GM21367 (cell line): ENCODE results near the gene BLACAT1.

ENCODE experiments used
- ATAC-seq: cut with Tn5 transposase; IDR thresholded peaks from one replicate; pipeline ENCODE4 v1.9.1; 2021; ENCODE audit not compliant: unreplicated experiment

BLACAT1 gene

GRCh38 chr1:205456868-205457745 is 1.3 kb upstream of the BLACAT1 start:
- no peak for ATAC-seq

GRCh38 chr1:205456383-205456867 is 580 bp upstream of the BLACAT1 start:
- ATAC-seq = no peak

- no peak for ATAC-seq
Measured at GRCh38 chr1:205454903-205455335, 926 bp downstream of the BLACAT1 start.

GRCh38 chr1:205453466-205453865 is 2.4 kb downstream of the BLACAT1 start:
- ATAC-seq = no peak

GRCh38 chr1:205452933-205453332 is 2.9 kb downstream of the BLACAT1 start:
- no peak for ATAC-seq

- no peak for ATAC-seq
Measured at GRCh38 chr1:205452364-205452763, 3.5 kb downstream of the BLACAT1 start.

- ATAC-seq = no peak
Measured at GRCh38 chr1:205451759-205452164, 4.1 kb downstream of the BLACAT1 start.

- ATAC-seq = no peak
Measured at GRCh38 chr1:205451202-205451601, 4.6 kb downstream of the BLACAT1 start.

- no peak for ATAC-seq
Measured at GRCh38 chr1:205450448-205450847, 5.4 kb downstream of the BLACAT1 start.

GRCh38 chr1:205449750-205450443 is 5.9 kb downstream of the BLACAT1 start:
- no peak for ATAC-seq

GRCh38 chr1:205449254-205449749 is 6.5 kb downstream of the BLACAT1 start:
- no peak for ATAC-seq

- no peak for ATAC-seq
Measured at GRCh38 chr1:205448540-205449253, 7.1 kb downstream of the BLACAT1 start.

GRCh38 chr1:205447457-205448341 is 8.1 kb downstream of the BLACAT1 start:
- ATAC-seq = no peak

GRCh38 chr1:205446828-205447227 is 9.0 kb downstream of the BLACAT1 start:
- no peak for ATAC-seq

- no peak for ATAC-seq
Measured at GRCh38 chr1:205445646-205445935, 10.3 kb downstream of the BLACAT1 start.

- no peak for ATAC-seq
Measured at GRCh38 chr1:205444931-205445645, 10.8 kb downstream of the BLACAT1 start.

- ATAC-seq = no peak
Measured at GRCh38 chr1:205444300-205444930, 11.4 kb downstream of the BLACAT1 start.

GRCh38 chr1:205443585-205444299 is 12.1 kb downstream of the BLACAT1 start:
- ATAC-seq = no peak
